Gastroesophageal sphincter (tissue), 3 donors: Measurements from ENCODE around the gene EIF4EBP2.

Experiments used
- POLR2A ChIP-seq, 2 donors: fragments of 450-650 bp; IDR thresholded peaks; one replicate each; pipeline ENCODE4 v1.6.1; 2017; ENCODE audit warnings: antibody characterized with exemption in 2 of 2, mild to moderate bottlenecking in 2 of 2, moderate library complexity in 1 of 2
- POLR2AphosphoS5 ChIP-seq: sonication (generic); formaldehyde crosslinking; IDR thresholded peaks from one replicate; pipeline ENCODE4 v1.6.1; 2017; ENCODE audit warnings: antibody characterized with exemption
- TF ChIP-seq, protein P1 (sequence below), 4 experiments: fragments of 200-600 bp in 2 of 4; fragments of 450-650 bp in 2 of 4; sonication (generic) in 1 of 4; IDR thresholded peaks; one replicate each; pipeline ENCODE4 v1.5.1; 2017 to 2019; ENCODE audit warnings: antibody characterized with exemption in 4 of 4, mild to moderate bottlenecking in 2 of 4, moderate library complexity in 2 of 4

DNA sequence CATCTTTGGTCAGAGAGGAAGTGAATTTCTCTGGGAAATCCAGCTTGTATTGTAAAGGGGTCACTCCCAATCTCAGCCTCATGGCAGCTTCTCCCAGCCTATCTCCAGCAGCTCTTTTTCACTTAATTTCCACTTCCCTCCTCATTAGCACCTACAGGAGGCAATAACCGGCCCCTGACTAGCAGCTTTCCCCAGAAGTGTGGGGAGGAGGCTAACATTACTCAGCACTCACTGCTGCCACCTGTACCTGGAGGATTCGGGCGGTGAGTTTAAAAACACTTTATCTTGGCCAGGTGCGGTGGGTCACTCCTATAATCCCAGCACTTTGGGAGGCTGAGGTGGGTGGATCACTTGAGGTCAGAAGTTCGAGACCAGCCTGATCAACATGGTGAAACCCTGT, 33.8 kb downstream of the EIF4EBP2 start:
- TF ChIP-seq, protein P1, sequence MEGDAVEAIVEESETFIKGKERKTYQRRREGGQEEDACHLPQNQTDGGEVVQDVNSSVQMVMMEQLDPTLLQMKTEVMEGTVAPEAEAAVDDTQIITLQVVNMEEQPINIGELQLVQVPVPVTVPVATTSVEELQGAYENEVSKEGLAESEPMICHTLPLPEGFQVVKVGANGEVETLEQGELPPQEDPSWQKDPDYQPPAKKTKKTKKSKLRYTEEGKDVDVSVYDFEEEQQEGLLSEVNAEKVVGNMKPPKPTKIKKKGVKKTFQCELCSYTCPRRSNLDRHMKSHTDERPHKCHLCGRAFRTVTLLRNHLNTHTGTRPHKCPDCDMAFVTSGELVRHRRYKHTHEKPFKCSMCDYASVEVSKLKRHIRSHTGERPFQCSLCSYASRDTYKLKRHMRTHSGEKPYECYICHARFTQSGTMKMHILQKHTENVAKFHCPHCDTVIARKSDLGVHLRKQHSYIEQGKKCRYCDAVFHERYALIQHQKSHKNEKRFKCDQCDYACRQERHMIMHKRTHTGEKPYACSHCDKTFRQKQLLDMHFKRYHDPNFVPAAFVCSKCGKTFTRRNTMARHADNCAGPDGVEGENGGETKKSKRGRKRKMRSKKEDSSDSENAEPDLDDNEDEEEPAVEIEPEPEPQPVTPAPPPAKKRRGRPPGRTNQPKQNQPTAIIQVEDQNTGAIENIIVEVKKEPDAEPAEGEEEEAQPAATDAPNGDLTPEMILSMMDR (IDR thresholded peaks at IDR 0.05) = no peak
- TF ChIP-seq POLR2AphosphoS5 (no peak), POLR2A (IDR thresholded peaks at IDR 0.05) (no peak)
